Natural killer cell treated with Interleukin-12 subunit alpha and Interleukin-12 subunit beta and Interleukin-15 and Interleukin-18, amount 100 ng/mL, for 72 hours (primary cell): ENCODE data around the gene PIK3R1. TPM values are rescaled to one million over a fixed set of nuclear protein-coding genes. Genes with fewer than 3 reads are reported as not detected.
A peak's percentile ranks its signal among the peaks of the same experiment; 100 is the strongest.

Experiments used
- ATAC-seq, 2 donors: fragments of 150-1000 bp; cut with Tn5 transposase in 1 of 2; sonication (Bioruptor Pico), chemical (Tn5 transposase) in 1 of 2; 2 replicates each; pipeline ENCODE4 v1.10.0; 2021
- DNase-seq: peaks from one replicate; pipeline ENCODE4 v3.0.0; 2022; ENCODE audit warnings: low spot score
- H3K27ac Mint-ChIP-seq, 2 donors: 1 replicate in 1 of 2; 2 replicates in 1 of 2; pipeline ENCODE4 v1.8.0; 2022; ENCODE audit warnings: mixed read lengths in 2 of 2, mild to moderate bottlenecking in 1 of 2, moderate library complexity in 1 of 2
- H3K27me3 Mint-ChIP-seq, 2 donors: 1 replicate in 1 of 2; 2 replicates in 1 of 2; pipeline ENCODE4 v1.8.0; 2022; ENCODE audit warnings: mixed read lengths in 2 of 2
- H3K36me3 Mint-ChIP-seq: one replicate; pipeline ENCODE4 v1.8.0; 2022; ENCODE audit warnings: mixed read lengths
- H3K4me1 Mint-ChIP-seq, 2 donors: 1 replicate in 1 of 2; 2 replicates in 1 of 2; pipeline ENCODE4 v1.8.0; 2022; ENCODE audit warnings: low read depth in 2 of 2, mixed read lengths in 2 of 2, mild to moderate bottlenecking in 1 of 2
- H3K4me3 Mint-ChIP-seq: one replicate; pipeline ENCODE4 v1.8.0; 2022; ENCODE audit warnings: mixed read lengths
- H3K9me3 Mint-ChIP-seq: 2 replicates; pipeline ENCODE4 v1.8.0; 2022; ENCODE audit warnings: mixed read lengths
- total RNA-seq, 2 donors: library from RNA; stranded (reverse); gene quantifications; one replicate each; pipeline ENCODE4 v1.2.3, GENCODE V29; 2022

PIK3R1 gene
- total RNA-seq, 2 donors from 2014 or later, result 141 to 195 TPM

- ATAC-seq, result peak in 1 of 2 donors; percentile 22
Measured at GRCh38 chr5:68214482-68215207, 911 bp upstream of the PIK3R1 start.

GRCh38 chr5:68215898-68216244 lies 315 bp downstream of the PIK3R1 start:
- Mint-ChIP-seq H3K4me1 (peaks cover 51 to 53% of the 10 kb centered on the region in 2 donors), H3K27ac (peak overlapping the region in 1 of 2 donors; percentile 92), H3K36me3 (peaks cover 21% of the 10 kb centered on the region), H3K27me3 (no peaks in the 10 kb centered on the region), H3K9me3 (peaks cover 8% of the 10 kb centered on the region), H3K4me3 (peak overlapping the region; percentile 91)
- peak; percentile 76 to 78 for ATAC-seq
- no peak for DNase-seq

More at GRCh38 chr5:68214482-68215207, 911 bp upstream of the PIK3R1 start:
- H3K27ac Mint-ChIP-seq, result peak overlapping the region; percentile 90 to 91
- H3K9me3 Mint-ChIP-seq, result peaks cover 8% of the 10 kb centered on the region
- peak overlapping the region; percentile 91 for H3K4me3 Mint-ChIP-seq
- H3K27me3 Mint-ChIP-seq, result no peaks in the 10 kb centered on the region
- peaks cover 21% of the 10 kb centered on the region for H3K36me3 Mint-ChIP-seq
- DNase-seq, result peak; percentile 77
- peaks cover 43 to 48% of the 10 kb centered on the region in 2 donors for H3K4me1 Mint-ChIP-seq

- H3K27me3 Mint-ChIP-seq, result no peaks in the 10 kb centered on the region
- H3K4me1 Mint-ChIP-seq, result peaks cover 47 to 49% of the 10 kb centered on the region in 2 donors
- H3K36me3 Mint-ChIP-seq, result peaks cover 16% of the 10 kb centered on the region
- peak overlapping the region; percentile 91 for H3K4me3 Mint-ChIP-seq
- DNase-seq (peak; percentile 73), ATAC-seq (peak; percentile 3 to 25)
- peaks cover 3% of the 10 kb centered on the region for H3K9me3 Mint-ChIP-seq
- peak overlapping the region; percentile 77 to 92 for H3K27ac Mint-ChIP-seq
Measured at GRCh38 chr5:68216245-68217046, 890 bp downstream of the PIK3R1 start.

GRCh38 chr5:68217047-68217355 lies 1.4 kb downstream of the PIK3R1 start:
- Mint-ChIP-seq H3K4me3 (peak overlapping the region; percentile 91), H3K4me1 (peaks cover 49 to 51% of the 10 kb centered on the region in 2 donors), H3K27me3 (no peaks in the 10 kb centered on the region), H3K36me3 (peaks cover 10% of the 10 kb centered on the region), H3K27ac (peak overlapping the region; percentile 77 to 92), H3K9me3 (no peaks in the 10 kb centered on the region)
- no peak for DNase-seq
- no peak for ATAC-seq

- peak overlapping the region; percentile 77 to 92 for H3K27ac Mint-ChIP-seq
Measured at GRCh38 chr5:68217528-68217927, 2.0 kb downstream of the PIK3R1 start.

GRCh38 chr5:68219161-68219816 lies 3.7 kb downstream of the PIK3R1 start:
- Mint-ChIP-seq H3K27me3 (no peaks in the 10 kb centered on the region), H3K4me1 (peaks cover 63 to 67% of the 10 kb centered on the region in 2 donors), H3K4me3 (peak overlapping the region; percentile 91), H3K27ac (peak overlapping the region in 1 of 2 donors; percentile 92), H3K9me3 (no peaks in the 10 kb centered on the region), H3K36me3 (peaks cover 7% of the 10 kb centered on the region)
- ATAC-seq (no peak), DNase-seq (no peak)

More at GRCh38 chr5:68217528-68217927, 2.0 kb downstream of the PIK3R1 start:
- H3K27me3 Mint-ChIP-seq, result no peaks in the 10 kb centered on the region
- H3K4me3 Mint-ChIP-seq, result peak overlapping the region; percentile 91
- DNase-seq, result no peak
- ATAC-seq, result no peak
- H3K4me1 Mint-ChIP-seq, result peaks cover 54 to 56% of the 10 kb centered on the region in 2 donors
- peaks cover 7% of the 10 kb centered on the region for H3K36me3 Mint-ChIP-seq
- no peaks in the 10 kb centered on the region for H3K9me3 Mint-ChIP-seq

GRCh38 chr5:68220260-68220659 lies 4.7 kb downstream of the PIK3R1 start:
- ATAC-seq, result no peak
- H3K9me3 Mint-ChIP-seq, result no peaks in the 10 kb centered on the region
- H3K36me3 Mint-ChIP-seq, result peaks cover 7% of the 10 kb centered on the region
- DNase-seq, result no peak
- H3K27ac Mint-ChIP-seq, result peak overlapping the region in 1 of 2 donors; percentile 36
- H3K4me3 Mint-ChIP-seq, result no peak overlapping the region
- H3K4me1 Mint-ChIP-seq, result peaks cover 68 to 73% of the 10 kb centered on the region in 2 donors
- no peaks in the 10 kb centered on the region for H3K27me3 Mint-ChIP-seq

- Mint-ChIP-seq H3K27ac (no peak overlapping the region), H3K27me3 (no peaks in the 10 kb centered on the region), H3K9me3 (no peaks in the 10 kb centered on the region), H3K36me3 (peaks cover 11% of the 10 kb centered on the region), H3K4me3 (no peak overlapping the region), H3K4me1 (peaks cover 75 to 80% of the 10 kb centered on the region in 2 donors)
- DNase-seq (no peak), ATAC-seq (no peak)
Measured at GRCh38 chr5:68220914-68221313, 5.4 kb downstream of the PIK3R1 start.

GRCh38 chr5:68221488-68221887 lies 5.9 kb downstream of the PIK3R1 start:
- Mint-ChIP-seq H3K27ac (no peak overlapping the region), H3K36me3 (peaks cover 17% of the 10 kb centered on the region), H3K4me1 (peaks cover 80 to 86% of the 10 kb centered on the region in 2 donors), H3K27me3 (no peaks in the 10 kb centered on the region), H3K9me3 (no peaks in the 10 kb centered on the region), H3K4me3 (no peak overlapping the region)
- no peak for ATAC-seq
- DNase-seq, result no peak

- Mint-ChIP-seq H3K36me3 (peaks cover 16% of the 10 kb centered on the region), H3K4me3 (no peak overlapping the region), H3K9me3 (no peaks in the 10 kb centered on the region), H3K27me3 (no peaks in the 10 kb centered on the region), H3K4me1 (peaks cover 81 to 86% of the 10 kb centered on the region in 2 donors), H3K27ac (peak overlapping the region in 1 of 2 donors; percentile 96)
- ATAC-seq (no peak), DNase-seq (no peak)
Measured at GRCh38 chr5:68222310-68222709, 6.8 kb downstream of the PIK3R1 start.

GRCh38 chr5:68222824-68223354 lies 7.3 kb downstream of the PIK3R1 start:
- Mint-ChIP-seq H3K4me3 (peak overlapping the region; percentile 24), H3K36me3 (peaks cover 19% of the 10 kb centered on the region), H3K27me3 (no peaks in the 10 kb centered on the region), H3K9me3 (no peaks in the 10 kb centered on the region), H3K27ac (peak overlapping the region; percentile 88 to 96), H3K4me1 (peaks cover 80 to 86% of the 10 kb centered on the region in 2 donors)
- no peak for DNase-seq
- ATAC-seq, result no peak

DNA sequence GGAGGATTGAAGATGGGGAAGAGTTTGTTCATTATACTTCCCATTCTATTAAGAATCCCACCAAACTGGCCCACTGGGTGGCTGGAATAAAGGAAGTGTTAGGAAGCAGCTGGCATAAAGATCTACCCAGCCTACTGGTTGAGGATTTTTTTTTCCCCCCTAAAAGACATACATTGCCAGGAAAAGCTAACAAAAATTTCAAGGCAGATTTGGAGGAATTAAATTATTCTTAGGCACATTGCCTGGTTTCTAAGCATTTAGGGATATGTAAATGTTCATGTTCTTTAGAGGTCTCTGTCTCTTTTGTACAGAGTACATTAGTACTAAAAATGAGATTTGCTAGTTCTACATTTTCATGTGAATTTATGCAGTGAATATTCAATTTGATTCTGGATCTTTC lies 8.3 kb downstream of the PIK3R1 start:
- no peak overlapping the region for H3K4me3 Mint-ChIP-seq
- H3K27ac Mint-ChIP-seq, result peak overlapping the region; percentile 88 to 96
- H3K4me1 Mint-ChIP-seq, result peaks cover 73 to 78% of the 10 kb centered on the region in 2 donors
- peaks cover 21% of the 10 kb centered on the region for H3K36me3 Mint-ChIP-seq
- H3K27me3 Mint-ChIP-seq, result no peaks in the 10 kb centered on the region
- DNase-seq (no peak), ATAC-seq (no peak)
- H3K9me3 Mint-ChIP-seq, result no peaks in the 10 kb centered on the region

DNA sequence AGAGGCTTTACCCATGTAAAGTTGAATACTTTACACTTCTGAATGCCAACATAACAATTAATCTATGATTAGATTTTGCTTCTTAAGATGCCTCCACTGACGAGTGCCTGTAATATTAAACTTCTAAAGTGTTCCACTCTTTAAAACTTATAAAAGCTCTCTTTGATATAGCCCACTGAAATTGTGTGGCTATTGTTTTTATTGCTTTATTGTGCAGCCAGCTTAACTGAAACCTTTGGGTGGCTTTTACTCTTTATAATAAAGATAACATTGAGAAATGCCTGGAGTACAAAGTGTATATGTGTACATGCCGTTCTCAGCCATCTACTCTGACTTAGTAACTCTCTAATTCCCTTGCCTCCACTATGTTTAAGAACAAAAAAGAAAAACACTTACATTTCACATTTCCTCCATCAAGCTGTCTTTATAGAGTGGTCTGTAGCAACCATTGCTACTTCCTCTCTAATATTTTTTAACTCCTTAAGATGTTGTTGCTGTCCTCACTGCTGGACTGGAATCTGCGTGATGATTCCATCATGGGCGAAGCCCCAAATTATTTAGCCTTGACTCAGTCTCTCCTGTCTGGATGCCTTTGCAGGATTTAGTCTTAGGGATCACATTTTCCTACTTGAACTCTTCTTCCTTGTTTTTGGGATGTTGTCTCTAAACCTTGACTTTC lies 9.1 kb downstream of the PIK3R1 start:
- Mint-ChIP-seq H3K27ac (peak overlapping the region; percentile 88 to 96), H3K36me3 (peaks cover 21% of the 10 kb centered on the region), H3K27me3 (no peaks in the 10 kb centered on the region), H3K9me3 (no peaks in the 10 kb centered on the region), H3K4me1 (peaks cover 71 to 78% of the 10 kb centered on the region in 2 donors), H3K4me3 (peak overlapping the region; percentile 87)
- DNase-seq, result no peak
- no peak for ATAC-seq
